Neuronal stem cell (in vitro differentiated cells): ENCODE measurements around the gene ATP2A1.
A peak's percentile ranks its signal among the peaks of the same experiment; 100 is the strongest.
"Not testable (repeated sequence)": the region's sequence is repeated elsewhere in the genome, so short reads cannot be mapped to it uniquely, and the experiment has no call there.

Source experiments
- DNase-seq: peaks from one replicate; pipeline ENCODE4 v3.0.0-alpha.2; 2013; ENCODE audit warnings: low spot score
- H2AFZ ChIP-seq: one replicate; pipeline ENCODE4 v1.6.1; 2013; ENCODE audit warnings: mild to moderate bottlenecking, low read length, inconsistent platforms
- H2AK5ac ChIP-seq: 2 replicates; pipeline ENCODE4 v1.6.1; 2013; ENCODE audit warnings: low read depth, mild to moderate bottlenecking, inconsistent platforms, low read length, moderate library complexity, mixed read lengths
- H2BK120ac ChIP-seq: 2 replicates; pipeline ENCODE4 v1.6.1; 2013; ENCODE audit warnings: low read depth, mild to moderate bottlenecking, inconsistent platforms, low read length, moderate library complexity, mixed read lengths
- H2BK12ac ChIP-seq: one replicate; pipeline ENCODE4 v1.6.1; 2013; ENCODE audit warnings: low read length, inconsistent platforms
- H2BK15ac ChIP-seq: 2 replicates; pipeline ENCODE4 v1.6.1; 2013; ENCODE audit warnings: mild to moderate bottlenecking, low read length, inconsistent platforms, mixed read lengths
- H2BK5ac ChIP-seq: one replicate; pipeline ENCODE4 v1.6.1; 2013; ENCODE audit warnings: inconsistent platforms, mild to moderate bottlenecking, low read length, moderate library complexity
- H3K14ac ChIP-seq: one replicate; pipeline ENCODE4 v1.6.1; 2013; ENCODE audit warnings: low read length, inconsistent platforms
- H3K18ac ChIP-seq: 2 replicates; pipeline ENCODE4 v1.6.1; 2013; ENCODE audit warnings: low read length, inconsistent platforms
- H3K23ac ChIP-seq: 2 replicates; pipeline ENCODE4 v1.6.1; 2013; ENCODE audit warnings: low read depth, mild to moderate bottlenecking, mixed read lengths, low read length, inconsistent platforms; ENCODE audit not compliant: poor library complexity
- H3K27ac ChIP-seq: replicated peaks from 3 replicates; pipeline ENCODE4 v1.5.1; 2013; ENCODE audit warnings: low read length, inconsistent platforms
- H3K27me3 ChIP-seq, 3 experiments: 2 replicates each; pipeline ENCODE4 v1.6.1; 2013; ENCODE audit warnings: low read length in 3 of 3, mild to moderate bottlenecking in 2 of 3, inconsistent platforms in 1 of 3, low read depth in 1 of 3, mixed read lengths in 1 of 3, moderate library complexity in 1 of 3; ENCODE audit not compliant: control insufficient read depth in 3 of 3, insufficient read depth in 3 of 3
- H3K36me3 ChIP-seq, 2 donors: replicated peaks in 1 of 2; 2 replicates each; pipeline ENCODE4 v1.6.1; 2013; ENCODE audit warnings: low read length in 2 of 2; ENCODE audit not compliant: control insufficient read depth in 2 of 2, insufficient read depth in 2 of 2
- H3K4ac ChIP-seq: 2 replicates; pipeline ENCODE4 v1.6.1; 2013; ENCODE audit warnings: inconsistent platforms, mild to moderate bottlenecking, low read length, moderate library complexity
- H3K4me1 ChIP-seq, 2 donors: 1 replicate in 1 of 2; 2 replicates in 1 of 2; pipeline ENCODE4 v1.6.1; 2013; ENCODE audit warnings: low read length in 2 of 2, low read depth in 1 of 2; ENCODE audit not compliant: control insufficient read depth in 2 of 2, insufficient read depth in 1 of 2
- H3K4me2 ChIP-seq: one replicate; pipeline ENCODE4 v1.6.1; 2013; ENCODE audit warnings: mild to moderate bottlenecking, low read length, inconsistent platforms; ENCODE audit not compliant: insufficient read depth, poor library complexity, severe bottlenecking
- H3K4me3 ChIP-seq, 2 donors: 2 replicates each; pipeline ENCODE4 v1.5.1; 2013; ENCODE audit warnings: low read length in 2 of 2, mild to moderate bottlenecking in 2 of 2, inconsistent platforms in 1 of 2, moderate library complexity in 1 of 2
- H3K79me1 ChIP-seq: one replicate; pipeline ENCODE4 v1.6.1; 2013; ENCODE audit warnings: low read depth, mild to moderate bottlenecking, inconsistent platforms, low read length, moderate library complexity
- H3K9ac ChIP-seq: one replicate; pipeline ENCODE4 v1.6.1; 2013; ENCODE audit warnings: mild to moderate bottlenecking, low read depth, low read length, inconsistent platforms; ENCODE audit not compliant: poor library complexity
- H3K9me3 ChIP-seq, 2 donors: replicated peaks in 1 of 2; 2 replicates each; pipeline versions ENCODE3 to v1.6.1; 2013; ENCODE audit warnings: low read length in 2 of 2, mild to moderate bottlenecking in 2 of 2, inconsistent platforms in 1 of 2, low read depth in 1 of 2, mixed read lengths in 1 of 2, moderate library complexity in 1 of 2; ENCODE audit not compliant: control insufficient read depth in 2 of 2, insufficient read depth in 1 of 2
- H4K8ac ChIP-seq: one replicate; pipeline ENCODE4 v1.6.1; 2013; ENCODE audit warnings: low read depth, mild to moderate bottlenecking, inconsistent platforms, low read length, moderate library complexity
- H4K91ac ChIP-seq: one replicate; pipeline ENCODE4 v1.6.1; 2013; ENCODE audit warnings: low read length, low read depth, mild to moderate bottlenecking, inconsistent platforms; ENCODE audit not compliant: poor library complexity
- WGBS, 2 donors: extraction: QIAGEN DNeasy Blood & Tissue Kit; methylation state at CpG; one replicate each; pipeline ENCODE4 v1.1.7; 2013; ENCODE audit warnings: missing lambda C conversion rate in 2 of 2, mixed read lengths in 1 of 2; ENCODE audit not compliant: insufficient read length in 2 of 2, insufficient replicate concordance in 1 of 2; ENCODE audit errors: extremely low coverage in 2 of 2; 5-methylcytosine and 5-hydroxymethylcytosine counted together

Gene ATP2A1

GRCh38 chr16:28925386-28926228 is 47.3 kb downstream of the ATP2A1 start:
- peak overlapping the region; percentile 99 for H2AFZ ChIP-seq
- peak overlapping the region; percentile 98 for H2BK5ac ChIP-seq
- H3K23ac ChIP-seq = peak overlapping the region; percentile 97
- peak overlapping the region; percentile 85 for H3K14ac ChIP-seq
- peaks cover 0 to 10% of the 10 kb centered on the region in 2 donors for H3K36me3 ChIP-seq
- peaks cover 1 to 4% of the 10 kb centered on the region in 2 donors for H3K4me1 ChIP-seq
- peaks cover 0 to 2% (median 0%) of the 10 kb centered on the region in 3 experiments for H3K27me3 ChIP-seq
- no CpG with 5 or more reads among the region's 48 CpGs for WGBS, 2 donors
- peak overlapping the region; percentile 98 for H3K9ac ChIP-seq
- peak overlapping the region; percentile 100 for H3K18ac ChIP-seq
- H4K8ac ChIP-seq = no peak overlapping the region
- H4K91ac ChIP-seq = peak overlapping the region; percentile 99
- no peak for DNase-seq
- no peak overlapping the region for H3K4ac ChIP-seq
- peak overlapping the region; percentile 98 for H3K27ac ChIP-seq
- peak overlapping the region; percentile 83 for H3K4me2 ChIP-seq
- H2BK12ac ChIP-seq = peak overlapping the region; percentile 97
- H3K9me3 ChIP-seq = no peaks in the 10 kb centered on the region
- no peak overlapping the region for H2BK120ac ChIP-seq
- peak overlapping the region; percentile 95 for H2BK15ac ChIP-seq
- H3K4me3 ChIP-seq = peak overlapping the region; percentile 85 to 86
- H2AK5ac ChIP-seq = peak overlapping the region; percentile 26
- peaks cover 6% of the 10 kb centered on the region for H3K79me1 ChIP-seq

GRCh38 chr16:28926284-28926683 is 48.0 kb downstream of the ATP2A1 start:
- not testable (repeated sequence) for H3K27me3 ChIP-seq, H3K18ac ChIP-seq, H4K91ac ChIP-seq, H3K14ac ChIP-seq, H3K4me1 ChIP-seq, H3K9me3 ChIP-seq, H2BK12ac ChIP-seq, DNase-seq, H2AK5ac ChIP-seq, H4K8ac ChIP-seq, H3K79me1 ChIP-seq, H3K27ac ChIP-seq, H3K4ac ChIP-seq, H3K23ac ChIP-seq, H3K4me2 ChIP-seq, H3K36me3 ChIP-seq, H2BK5ac ChIP-seq, H2BK120ac ChIP-seq, H3K9ac ChIP-seq, H2BK15ac ChIP-seq, H2AFZ ChIP-seq
- WGBS, 2 donors = no CpG with 5 or more reads among the region's 2 CpGs
- peak overlapping the region in 1 of 2 donors; percentile 85 for H3K4me3 ChIP-seq

- Histone ChIP-seq H3K9ac (no peak overlapping the region), H3K36me3 (peaks cover 0 to 5% of the 10 kb centered on the region in 2 donors), H3K14ac (no peak overlapping the region), H4K8ac (no peak overlapping the region), H2AFZ (no peak overlapping the region), H3K4ac (no peak overlapping the region), H2BK120ac (no peak overlapping the region), H3K79me1 (peaks cover 4% of the 10 kb centered on the region), H2BK5ac (no peak overlapping the region), H3K4me1 (peaks cover 4 to 8% of the 10 kb centered on the region in 2 donors), H3K23ac (no peak overlapping the region), H3K4me3 (no peak overlapping the region), H2AK5ac (no peak overlapping the region), H2BK12ac (no peak overlapping the region), H3K4me2 (no peak overlapping the region), H2BK15ac (no peak overlapping the region), H3K18ac (no peak overlapping the region), H4K91ac (no peak overlapping the region), H3K27me3 (peaks cover 0 to 2% (median 0%) of the 10 kb centered on the region in 3 experiments), H3K9me3 (no peaks in the 10 kb centered on the region), H3K27ac (no peak overlapping the region)
- no CpG with 5 or more reads among the region's 1 CpG for WGBS, 2 donors
- no peak for DNase-seq
Observed at GRCh38 chr16:28927815-28928214, 49.5 kb downstream of the ATP2A1 start.

GRCh38 chr16:28930203-28930602 is 51.9 kb downstream of the ATP2A1 start:
- Histone ChIP-seq H3K9me3 (no peaks in the 10 kb centered on the region), H3K4me3 (no peak overlapping the region), H3K23ac (no peak overlapping the region), H3K14ac (no peak overlapping the region), H3K4me2 (no peak overlapping the region), H2BK5ac (no peak overlapping the region), H3K27me3 (no peaks in the 10 kb centered on the region), H3K18ac (no peak overlapping the region), H3K4ac (no peak overlapping the region), H2BK120ac (no peak overlapping the region), H3K79me1 (no peaks in the 10 kb centered on the region), H2BK12ac (no peak overlapping the region), H3K36me3 (no peaks in the 10 kb centered on the region), H3K9ac (no peak overlapping the region), H2AK5ac (no peak overlapping the region), H2BK15ac (no peak overlapping the region), H3K27ac (peak overlapping the region; percentile 87), H3K4me1 (peaks cover 4% of the 10 kb centered on the region in 2 donors), H4K91ac (no peak overlapping the region), H2AFZ (peak overlapping the region; percentile 91), H4K8ac (no peak overlapping the region)
- no peak for DNase-seq
- WGBS, 2 donors = no CpG with 5 or more reads among the region's 3 CpGs
